Measurements from ENCODE around the gene AGBL4.

DNA sequence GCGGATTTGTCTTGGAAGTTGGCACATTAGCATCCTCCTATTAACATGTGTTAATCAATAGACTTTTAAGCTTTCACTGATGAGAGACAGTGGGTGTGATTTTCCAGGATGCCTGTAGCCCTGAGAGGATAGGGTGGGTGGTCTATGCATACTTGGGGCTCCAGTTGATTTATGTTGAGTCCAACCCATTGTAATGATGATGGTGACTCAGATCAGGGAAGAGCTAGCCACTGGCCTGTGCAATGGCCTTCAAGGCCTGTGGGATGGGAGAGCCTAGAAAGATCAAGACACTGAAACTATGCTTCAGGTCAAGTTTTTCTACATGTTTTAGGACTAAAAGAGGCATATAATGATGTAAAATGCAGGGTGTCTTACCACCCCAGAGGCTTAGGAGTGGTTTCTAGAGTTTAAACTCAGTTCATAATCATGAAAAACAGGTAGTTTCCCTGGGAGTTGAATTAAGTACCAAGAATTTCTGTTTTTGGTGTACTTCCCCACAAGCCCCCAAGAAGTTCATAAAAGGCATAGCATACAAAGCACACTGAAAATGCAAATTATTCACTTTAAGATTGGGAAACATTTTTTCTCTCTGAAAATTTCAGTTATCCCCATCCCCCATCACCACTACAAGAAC lies 1267.0 kb downstream of the AGBL4 start:
- TF ChIP-seq REST (IDR thresholded peaks at IDR 0.05; ENCODE audit: insufficient read depth in 1 of 2, low read depth in 2 of 2, low read length in 2 of 2) (no peak), TAF1 (IDR thresholded peaks at IDR 0.05; ENCODE audit: borderline replicate concordance, insufficient read depth, low read length) (no peak)
